ENCODE results near the gene ANKMY1. TPM values are rescaled to one million over a fixed set of nuclear protein-coding genes. Genes with fewer than 3 reads are reported as not detected.

ANKMY1 gene
- total and polyA plus RNA-seq, 2 of the 13 experiments (the other 11 are each of a cell fraction or from before 2014, with no cell fraction given) = 11.7 to 18.8 TPM

GRCh38 chr2:240560084-240560479 is 2.3 kb upstream of the ANKMY1 start, which contains the start of gene DUSP28 (continued):
- TF ChIP-seq NFIB (CRISPR knock-in tag; IDR thresholded peaks at IDR 0.05; ENCODE audit: borderline replicate concordance) (no peak), SCMH1 (CRISPR knock-in tag; IDR thresholded peaks at IDR 0.05; ENCODE audit: borderline replicate concordance) (no peak), ZNF354B (CRISPR knock-in tag; IDR thresholded peaks at IDR 0.05) (peak; percentile 72; the same call in 1 of the 2 replicates), FOXO1 (CRISPR knock-in tag; IDR thresholded peaks at IDR 0.05) (peak; percentile 62), ARID5B (CRISPR knock-in tag; IDR thresholded peaks at IDR 0.05) (peak; percentile 65), ZC3H13 (CRISPR knock-in tag; IDR thresholded peaks at IDR 0.05) (peak; percentile 95), RXRB (CRISPR knock-in tag; IDR thresholded peaks at IDR 0.05; ENCODE audit: borderline replicate concordance) (peak; percentile 74), POGZ (CRISPR knock-in tag; IDR thresholded peaks at IDR 0.05) (peak; percentile 68; the same call in 1 of the 2 replicates), ZFAT (CRISPR knock-in tag; conservative IDR thresholded peaks at IDR 0.05) (no peak; the same call in 1 of the 2 replicates), FOXP4 (CRISPR knock-in tag; IDR thresholded peaks at IDR 0.05) (peak; percentile 65), ZNF619 (CRISPR knock-in tag; IDR thresholded peaks at IDR 0.05) (0 out of 2 replicates have a peak, but pooled peaks have one; percentile 31), ZNF274 (CRISPR knock-in tag; IDR thresholded peaks at IDR 0.05) (0 out of 2 replicates have a peak, but pooled peaks have one; percentile 66), DPF2 (CRISPR knock-in tag; IDR thresholded peaks at IDR 0.05; ENCODE audit: borderline replicate concordance, low read depth) (no peak), ZNF567 (CRISPR knock-in tag; IDR thresholded peaks at IDR 0.05; ENCODE audit: borderline replicate concordance) (no peak; the same call in 1 of the 2 replicates), ZBTB2 (CRISPR knock-in tag; IDR thresholded peaks at IDR 0.05; ENCODE audit: low read depth) (peak; percentile 80), ZNF704 (CRISPR knock-in tag; IDR thresholded peaks at IDR 0.05; ENCODE audit: borderline replicate concordance) (peak; percentile 39; the same call in 1 of the 2 replicates), ZNF740 (CRISPR knock-in tag; IDR thresholded peaks at IDR 0.05) (0 out of 2 replicates have a peak, but pooled peaks have one; percentile 43), MED1 (CRISPR knock-in tag; IDR thresholded peaks at IDR 0.05) (peak; percentile 77), ZNF644 (CRISPR knock-in tag; IDR thresholded peaks at IDR 0.05; ENCODE audit: low read depth) (no peak)

All from HepG2 (cell line).